Measurements from ENCODE around the gene BHLHE23.

DNA sequence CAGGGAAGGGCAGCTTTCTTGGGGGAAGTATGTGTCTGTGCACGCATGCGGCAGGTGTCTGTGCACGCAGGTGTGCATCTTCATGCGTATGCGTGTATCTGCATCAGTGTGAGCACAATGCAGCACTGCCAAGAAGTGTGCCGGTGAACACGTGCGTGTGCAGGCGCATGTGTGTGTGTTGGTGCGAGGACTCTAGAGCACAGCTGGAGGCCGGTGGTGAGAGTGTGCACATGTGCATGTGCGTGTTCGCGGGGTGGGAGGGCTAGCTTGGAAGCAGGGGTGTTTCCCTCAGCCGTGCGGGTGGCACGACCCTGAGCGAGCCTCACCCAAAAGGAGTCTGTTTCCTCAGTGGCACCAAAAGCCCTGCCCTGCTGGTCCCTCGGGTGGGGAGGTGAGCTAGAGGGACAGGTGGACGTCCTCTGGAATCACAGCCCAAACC lies 46.7 kb downstream of the BHLHE23 start:
- TF ChIP-seq FOXP2 (optimal IDR thresholded peaks at IDR 0.05; ENCODE audit: borderline replicate concordance, extremely low read depth, extremely low read length, insufficient read depth) (no peak), POLR2AphosphoS5 (IDR thresholded peaks at IDR 0.05; ENCODE audit: low read depth, low read length) (no peak)
